ENCODE measurements around the gene IPO4.

Gene IPO4

GRCh38 chr14:24195186-24196070, 6.8 kb upstream of the IPO4 start, which contains the start of gene TM9SF1 (continued):
- TF ChIP-seq ZNF404 (tag by site-specific recombination; IDR thresholded peaks at IDR 0.05) (no peak), ZNF140 (tag by site-specific recombination; IDR thresholded peaks at IDR 0.05) (no peak), ZNF324 (tag by site-specific recombination; IDR thresholded peaks at IDR 0.05) (peak; percentile 88; the same call in 1 of the 2 replicates), ZNF660 (tag by site-specific recombination; IDR thresholded peaks at IDR 0.05) (0 out of 2 replicates have a peak, but pooled peaks have one; percentile 20), SCRT1 (tag by site-specific recombination; IDR thresholded peaks at IDR 0.05; ENCODE audit: borderline replicate concordance) (peak; percentile 77), ZNF830 (tag by site-specific recombination; IDR thresholded peaks at IDR 0.05; ENCODE audit: low read depth) (no peak), ZSCAN18 (tag by site-specific recombination; IDR thresholded peaks at IDR 0.05) (no peak), ZNF707 (tag by site-specific recombination; IDR thresholded peaks at IDR 0.05) (no peak), SP2 (tag by site-specific recombination; IDR thresholded peaks at IDR 0.05) (peak; percentile 71), ZBTB48 (tag by site-specific recombination; IDR thresholded peaks at IDR 0.05) (peak; percentile 92), ZNF654 (tag by site-specific recombination; IDR thresholded peaks at IDR 0.05; ENCODE audit: low read depth) (no peak), ZFP41 (tag by site-specific recombination; IDR thresholded peaks at IDR 0.05; ENCODE audit: borderline replicate concordance) (no peak), PRDM4 (tag by site-specific recombination; IDR thresholded peaks at IDR 0.05) (0 out of 2 replicates have a peak, but pooled peaks have one; percentile 17), ZNF114 (tag by site-specific recombination; IDR thresholded peaks at IDR 0.05) (no peak), ZNF221 (tag by site-specific recombination; IDR thresholded peaks at IDR 0.05; ENCODE audit: borderline replicate concordance) (no peak)

- Histone ChIP-seq H3K4me3 (ENCODE audit: low read depth, low read length) (peak overlapping the region; percentile 89), H3K27ac (ENCODE audit: extremely low read depth, low read depth, low read length) (peak overlapping the region; percentile 97), H3K4me1 (ENCODE audit: control insufficient read depth, insufficient read depth, low read length) (peaks cover 4% of the 10 kb centered on the region; the same call in 1 of the 2 replicates), H3K36me3 (ENCODE audit: control insufficient read depth in 2 of 2, insufficient read depth in 1 of 2, low read length in 2 of 2) (peaks cover 8 to 50% of the 10 kb centered on the region in 2 experiments), H3K9me3 (ENCODE audit: control insufficient read depth, insufficient read depth, low read depth, low read length) (no peaks in the 10 kb centered on the region)
- POLR2A ChIA-PET = interaction anchor here (0.8 to 4.1 kb wide), 12 partner anchors 8 to 159 kb away, joined by 3 to 43 read pairs (median 6); partner anchors contain the start of genes CHMP4A, EMC9, IRF9 and MDP1
- CTCF ChIA-PET = interaction anchor here (0.7 to 2.4 kb wide), 2 partner anchors 34 to 235 kb away, joined by 3 to 10 read pairs; partner anchors contain the start of gene IRF9
- no peak for TF ChIP-seq ZNF785 (tag by site-specific recombination; IDR thresholded peaks at IDR 0.05)
- no peak for TF ChIP-seq ZNF24 (tag by site-specific recombination; IDR thresholded peaks at IDR 0.05)
- no peak for TF ChIP-seq HOXD13 (CRISPR knock-in tag; IDR thresholded peaks at IDR 0.05; ENCODE audit: borderline replicate concordance)
- TF ChIP-seq ZBTB17 (tag by site-specific recombination; IDR thresholded peaks at IDR 0.05) = no peak
- no peak for TF ChIP-seq ZNF155 (tag by site-specific recombination; IDR thresholded peaks at IDR 0.05)
- no peak for TF ChIP-seq ZNF707 (tag by site-specific recombination; IDR thresholded peaks at IDR 0.05)
- TF ChIP-seq ZFP3 (tag by site-specific recombination; IDR thresholded peaks at IDR 0.05; ENCODE audit: low read depth) = no peak
- no peak for TF ChIP-seq ZNF23 (tag by site-specific recombination; IDR thresholded peaks at IDR 0.05; ENCODE audit: borderline replicate concordance)
- no peak for TF ChIP-seq PBX3 (CRISPR knock-in tag; IDR thresholded peaks at IDR 0.05)
- no peak for TF ChIP-seq ZNF664 (tag by site-specific recombination; IDR thresholded peaks at IDR 0.05)
- TF ChIP-seq BCL11A (tag by site-specific recombination; IDR thresholded peaks at IDR 0.05; ENCODE audit: low read depth) = no peak
- no peak for TF ChIP-seq KLF9 (tag by site-specific recombination; IDR thresholded peaks at IDR 0.05; ENCODE audit: low read depth)
- no peak for TF ChIP-seq ZBTB1 (tag by site-specific recombination; IDR thresholded peaks at IDR 0.05)
- no peak for TF ChIP-seq ZBTB7A (tag by site-specific recombination; IDR thresholded peaks at IDR 0.05; ENCODE audit: low read depth)
- no peak for TF ChIP-seq ZNF184 (tag by site-specific recombination; IDR thresholded peaks at IDR 0.05)
- no peak for TF ChIP-seq YY1 (tag by site-specific recombination; IDR thresholded peaks at IDR 0.05)
- no peak for TF ChIP-seq EGR2 (tag by site-specific recombination; IDR thresholded peaks at IDR 0.05; ENCODE audit: low read depth)
- no peak for TF ChIP-seq ZNF302 (tag by site-specific recombination; IDR thresholded peaks at IDR 0.05; ENCODE audit: low read depth)
Observed at GRCh38 chr14:24194873-24195185, 6.2 kb upstream of the IPO4 start.
